ENCODE results near the gene TMEM127.
"Not testable (repeated sequence)": the region's sequence is repeated elsewhere in the genome, so short reads cannot be mapped to it uniquely, and the experiment has no call there.

TMEM127 gene

DNA sequence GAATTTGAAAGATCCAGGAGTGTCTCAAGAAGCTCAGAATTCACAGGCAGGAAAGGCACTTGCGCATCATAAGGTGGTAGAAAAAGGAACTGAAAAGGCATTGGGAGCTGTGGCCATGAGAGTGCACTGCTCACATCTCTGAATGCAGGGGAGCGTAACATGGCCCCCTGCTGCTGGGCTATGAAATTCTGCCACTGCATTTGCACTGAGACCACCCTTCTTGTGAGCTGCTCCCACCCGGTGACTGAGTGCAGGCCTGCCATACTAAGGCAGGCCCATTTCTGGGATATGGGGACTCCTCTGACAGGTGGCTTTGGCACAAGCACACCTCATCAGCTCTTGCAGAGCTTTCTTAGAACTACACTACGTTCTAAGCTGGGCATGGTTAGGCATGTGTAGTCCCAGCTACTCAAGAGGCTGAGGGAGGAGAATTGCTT is 31.9 kb downstream of the TMEM127 start:
- Histone ChIP-seq H3K4me3 (ENCODE audit: low read depth, low read length) (no peak overlapping the region), H3K27me3 (no peaks in the 10 kb centered on the region), H3K36me3 (no peaks in the 10 kb centered on the region), H3K4me1 (no peaks in the 10 kb centered on the region), H3K9me3 (no peaks in the 10 kb centered on the region)
- TF ChIP-seq CTCF (IDR thresholded peaks at IDR 0.05; ENCODE audit: low read depth, low read length) = no peak
- DNase-seq = no peak

GRCh38 chr2:96233436-96233835 is 32.4 kb downstream of the TMEM127 start:
- no peak for TF ChIP-seq CTCF (IDR thresholded peaks at IDR 0.05; ENCODE audit: low read depth, low read length)
- DNase-seq = no peak
- Histone ChIP-seq H3K36me3 (no peaks in the 10 kb centered on the region), H3K4me1 (no peaks in the 10 kb centered on the region), H3K9me3 (no peaks in the 10 kb centered on the region), H3K27me3 (no peaks in the 10 kb centered on the region), H3K4me3 (ENCODE audit: low read depth, low read length) (no peak overlapping the region)

- no peaks in the 10 kb centered on the region for H3K9me3 ChIP-seq
- no peaks in the 10 kb centered on the region for H3K36me3 ChIP-seq
- no peak overlapping the region for H3K4me3 ChIP-seq (ENCODE audit: low read depth, low read length)
- no peaks in the 10 kb centered on the region for H3K4me1 ChIP-seq
- no peak for TF ChIP-seq CTCF (IDR thresholded peaks at IDR 0.05; ENCODE audit: low read depth, low read length)
- no peaks in the 10 kb centered on the region for H3K27me3 ChIP-seq
- DNase-seq = no peak
Observed at GRCh38 chr2:96231316-96231715, 34.5 kb downstream of the TMEM127 start.

- no peak for TF ChIP-seq CTCF (IDR thresholded peaks at IDR 0.05; ENCODE audit: low read depth, low read length)
- Histone ChIP-seq H3K4me1 (no peaks in the 10 kb centered on the region), H3K27me3 (no peaks in the 10 kb centered on the region), H3K4me3 (ENCODE audit: low read depth, low read length) (no peak overlapping the region), H3K9me3 (no peaks in the 10 kb centered on the region), H3K36me3 (no peaks in the 10 kb centered on the region)
- DNase-seq = no peak
Observed at GRCh38 chr2:96225016-96225533, 40.7 kb downstream of the TMEM127 start.

GRCh38 chr2:96221106-96221505 is 44.7 kb downstream of the TMEM127 start:
- H3K9me3 ChIP-seq; H3K36me3 ChIP-seq; H3K4me3 ChIP-seq (ENCODE audit: low read depth, low read length); H3K4me1 ChIP-seq; H3K27me3 ChIP-seq; DNase-seq: not testable (repeated sequence)

DNA sequence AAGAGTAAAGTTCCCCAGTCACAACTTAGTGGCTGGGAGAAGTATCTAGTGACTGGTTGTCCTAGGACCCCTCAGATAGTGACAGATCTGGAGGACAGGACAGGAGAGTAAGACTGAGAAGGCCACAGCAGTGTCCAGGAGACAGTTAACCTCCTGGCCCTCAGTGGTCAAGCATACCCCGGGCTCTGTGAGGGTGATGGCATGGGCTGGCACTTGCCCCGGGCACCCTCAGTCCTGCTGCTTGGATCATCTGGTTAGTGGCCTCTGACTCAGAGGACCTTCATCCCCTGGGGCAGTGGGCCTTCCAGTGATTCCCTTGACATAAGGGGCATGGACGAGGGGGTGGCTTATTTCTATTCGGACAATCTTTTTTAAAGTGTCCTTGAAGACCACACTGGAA is 45.8 kb downstream of the TMEM127 start:
- H3K36me3 ChIP-seq; H3K9me3 ChIP-seq; DNase-seq; H3K4me3 ChIP-seq (ENCODE audit: low read depth, low read length); H3K4me1 ChIP-seq; H3K27me3 ChIP-seq: not testable (repeated sequence)

- Histone ChIP-seq H3K4me1 (no peaks in the 10 kb centered on the region), H3K27me3 (no peaks in the 10 kb centered on the region), H3K4me3 (ENCODE audit: low read depth, low read length) (no peak overlapping the region), H3K9me3 (no peaks in the 10 kb centered on the region), H3K36me3 (no peaks in the 10 kb centered on the region)
- no peak for TF ChIP-seq CTCF (IDR thresholded peaks at IDR 0.05; ENCODE audit: low read depth, low read length)
- no peak for DNase-seq
Observed at GRCh38 chr2:96218508-96219131, 47.2 kb downstream of the TMEM127 start.
